Osteoblast (primary cell): ENCODE results near the gene CRY1. TPM values are rescaled to one million over a fixed set of nuclear protein-coding genes. Genes with fewer than 3 reads are reported as not detected.

Experiments
- DNase-seq: peaks from one replicate; pipeline ENCODE4 v3.0.0; 2011; ENCODE audit warnings: low spot score, mixed read lengths; ENCODE audit not compliant: insufficient read length; ENCODE audit errors: missing footprints
- H2AFZ ChIP-seq: 2 replicates; pipeline ENCODE4 v1.6.0; 2011; ENCODE audit warnings: mild to moderate bottlenecking, low read length
- H3K27ac ChIP-seq: 2 replicates; pipeline ENCODE4 v1.5.1; 2011; ENCODE audit warnings: mild to moderate bottlenecking, low read depth, low read length, moderate library complexity
- H3K27me3 ChIP-seq: 2 replicates; pipeline ENCODE4 v1.6.0; 2012; ENCODE audit warnings: mild to moderate bottlenecking, control low read depth, inconsistent platforms, low read length, moderate library complexity; ENCODE audit not compliant: insufficient read depth
- H3K36me3 ChIP-seq: 2 replicates; pipeline ENCODE4 v1.5.1; 2011; ENCODE audit warnings: mild to moderate bottlenecking, low read length, control low read depth, moderate library complexity; ENCODE audit not compliant: insufficient read depth
- H3K4me1 ChIP-seq: 2 replicates; pipeline ENCODE4 v1.5.1; 2011; ENCODE audit warnings: mild to moderate bottlenecking, low read length, control low read depth, moderate library complexity; ENCODE audit not compliant: insufficient read depth
- H3K4me2 ChIP-seq: 2 replicates; pipeline ENCODE4 v1.6.0; 2011; ENCODE audit warnings: mild to moderate bottlenecking, low read length; ENCODE audit not compliant: insufficient read depth
- H3K4me3 ChIP-seq: fragments of 200-600 bp; sonication (generic); 3 replicates; pipeline ENCODE4 v1.5.1; 2012; ENCODE audit warnings: mild to moderate bottlenecking, low read length, inconsistent platforms; ENCODE audit not compliant: insufficient read depth
- H3K79me2 ChIP-seq: 2 replicates; pipeline ENCODE4 v1.6.0; 2012; ENCODE audit warnings: mild to moderate bottlenecking, low read length, control low read depth, inconsistent platforms; ENCODE audit not compliant: insufficient read depth
- H3K9me3 ChIP-seq: 2 replicates; pipeline ENCODE4 v1.5.1; 2011; ENCODE audit warnings: low read depth, low read length, control low read depth
- H4K20me1 ChIP-seq: 2 replicates; pipeline ENCODE4 v1.6.0; 2012; ENCODE audit warnings: mild to moderate bottlenecking, low read length, control low read depth; ENCODE audit not compliant: insufficient read depth
- total RNA-seq: library from RNA; depleted of rRNA; stranded (reverse); fragments of >200 nt; gene quantifications from 2 replicates; pipeline ENCODE4 v1.2.3, GENCODE V29; 2012
- TF ChIP-seq, protein P1 (sequence below): IDR thresholded peaks from 2 replicates; pipeline ENCODE4 v1.5.1; 2011; ENCODE audit warnings: mild to moderate bottlenecking, low read depth, low read length, moderate library complexity; ENCODE audit errors: extremely low read depth

Gene CRY1
- total RNA-seq, 1 donor: 18.1 TPM

DNA sequence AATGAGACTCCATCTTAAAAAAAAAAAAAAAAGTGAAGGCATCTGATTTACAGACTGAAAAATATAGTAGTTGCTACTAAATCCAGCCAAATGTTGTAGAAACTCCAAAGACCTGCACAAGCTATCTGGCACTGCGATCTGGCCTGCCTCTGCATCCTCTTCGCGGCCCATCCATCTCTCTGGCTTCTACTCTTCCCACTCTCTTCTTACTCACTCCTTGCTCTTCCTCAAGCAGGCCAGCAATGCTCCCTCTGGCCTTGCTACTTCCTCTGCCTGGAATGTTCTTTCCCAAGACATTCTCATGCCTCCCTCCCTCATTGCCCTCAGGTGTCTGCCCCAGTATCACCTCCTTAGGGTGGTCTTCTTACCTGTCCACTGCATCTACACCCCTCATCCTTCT, 9.7 kb upstream of the CRY1 start:
- Histone ChIP-seq H3K9me3 (no peaks in the 10 kb centered on the region), H3K79me2 (no peaks in the 10 kb centered on the region), H3K4me3 (no peak overlapping the region), H2AFZ (peak overlapping the region; percentile 2), H3K27me3 (no peaks in the 10 kb centered on the region), H3K27ac (no peak overlapping the region), H3K36me3 (no peaks in the 10 kb centered on the region), H3K4me1 (no peaks in the 10 kb centered on the region), H4K20me1 (no peaks in the 10 kb centered on the region), H3K4me2 (no peak overlapping the region)
- no peak for DNase-seq
- TF ChIP-seq, protein P1, sequence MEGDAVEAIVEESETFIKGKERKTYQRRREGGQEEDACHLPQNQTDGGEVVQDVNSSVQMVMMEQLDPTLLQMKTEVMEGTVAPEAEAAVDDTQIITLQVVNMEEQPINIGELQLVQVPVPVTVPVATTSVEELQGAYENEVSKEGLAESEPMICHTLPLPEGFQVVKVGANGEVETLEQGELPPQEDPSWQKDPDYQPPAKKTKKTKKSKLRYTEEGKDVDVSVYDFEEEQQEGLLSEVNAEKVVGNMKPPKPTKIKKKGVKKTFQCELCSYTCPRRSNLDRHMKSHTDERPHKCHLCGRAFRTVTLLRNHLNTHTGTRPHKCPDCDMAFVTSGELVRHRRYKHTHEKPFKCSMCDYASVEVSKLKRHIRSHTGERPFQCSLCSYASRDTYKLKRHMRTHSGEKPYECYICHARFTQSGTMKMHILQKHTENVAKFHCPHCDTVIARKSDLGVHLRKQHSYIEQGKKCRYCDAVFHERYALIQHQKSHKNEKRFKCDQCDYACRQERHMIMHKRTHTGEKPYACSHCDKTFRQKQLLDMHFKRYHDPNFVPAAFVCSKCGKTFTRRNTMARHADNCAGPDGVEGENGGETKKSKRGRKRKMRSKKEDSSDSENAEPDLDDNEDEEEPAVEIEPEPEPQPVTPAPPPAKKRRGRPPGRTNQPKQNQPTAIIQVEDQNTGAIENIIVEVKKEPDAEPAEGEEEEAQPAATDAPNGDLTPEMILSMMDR: no peak

DNA sequence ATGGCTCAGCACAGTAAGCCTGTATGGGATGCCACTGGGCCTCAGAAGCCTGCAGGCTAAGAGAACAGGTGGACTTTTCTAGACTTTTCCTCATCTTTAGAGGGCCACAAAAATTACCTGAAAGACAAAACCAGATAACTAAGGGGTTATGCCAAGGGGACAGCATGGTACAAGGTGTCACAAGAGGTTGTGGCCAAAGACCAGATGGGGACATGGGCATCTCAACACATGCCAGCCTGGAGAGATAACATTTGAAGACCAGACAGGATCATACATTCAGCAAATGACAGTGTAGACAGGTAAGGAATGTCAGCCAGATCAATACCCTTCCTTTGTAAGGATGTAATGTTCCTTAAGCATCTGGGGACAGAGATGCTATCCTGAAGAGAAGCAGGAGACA, 8.9 kb upstream of the CRY1 start:
- Histone ChIP-seq H3K4me2 (no peak overlapping the region), H3K27me3 (no peaks in the 10 kb centered on the region), H3K36me3 (no peaks in the 10 kb centered on the region), H3K9me3 (no peaks in the 10 kb centered on the region), H3K4me1 (no peaks in the 10 kb centered on the region), H2AFZ (no peak overlapping the region), H3K27ac (no peak overlapping the region), H3K79me2 (no peaks in the 10 kb centered on the region), H4K20me1 (no peaks in the 10 kb centered on the region), H3K4me3 (no peak overlapping the region)
- DNase-seq: no peak
- TF ChIP-seq, protein P1: no peak

DNA sequence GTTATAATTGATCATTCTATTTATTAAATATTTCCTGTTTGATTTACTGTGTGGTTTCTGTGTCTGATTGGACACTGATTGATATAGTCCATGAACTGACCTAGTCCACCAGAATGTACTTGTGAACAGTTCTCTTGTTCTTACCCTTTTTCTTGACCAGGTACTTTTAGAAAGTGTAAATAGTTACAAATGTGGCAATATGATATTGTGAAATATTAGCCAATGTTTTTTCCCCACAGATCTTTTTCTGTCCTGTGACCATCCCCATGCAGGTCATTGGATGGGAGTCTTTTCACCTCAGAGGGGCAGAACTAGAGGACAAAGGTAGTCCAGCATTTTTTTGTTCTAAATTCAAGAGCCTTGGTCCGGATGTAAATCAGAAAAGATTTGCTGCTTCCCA, 8.3 kb upstream of the CRY1 start:
- Histone ChIP-seq H4K20me1 (no peaks in the 10 kb centered on the region), H3K4me2 (no peak overlapping the region), H3K79me2 (no peaks in the 10 kb centered on the region), H3K27ac (no peak overlapping the region), H3K36me3 (no peaks in the 10 kb centered on the region), H3K27me3 (no peaks in the 10 kb centered on the region), H3K4me3 (no peak overlapping the region), H2AFZ (no peak overlapping the region), H3K9me3 (no peaks in the 10 kb centered on the region), H3K4me1 (no peaks in the 10 kb centered on the region)
- TF ChIP-seq, protein P1: no peak
- no peak for DNase-seq

DNA sequence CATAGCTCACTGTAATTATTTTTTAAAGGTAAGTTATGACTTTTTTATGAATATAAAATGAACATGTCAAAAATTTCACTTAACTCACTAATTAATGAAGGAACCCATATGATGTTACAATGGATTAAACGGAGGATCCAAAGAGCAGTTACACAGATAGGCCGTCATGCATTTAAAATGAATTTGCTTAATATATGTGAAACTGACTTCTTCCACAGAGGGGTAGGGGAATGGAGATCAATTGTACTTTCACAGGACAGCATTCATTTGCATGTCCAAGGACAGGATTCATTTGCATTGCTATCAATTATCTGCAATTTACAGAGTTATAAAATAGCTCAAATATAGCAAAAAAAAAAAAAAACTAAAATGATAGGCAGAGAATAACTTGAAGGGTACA, 6.6 kb upstream of the CRY1 start:
- TF ChIP-seq, protein P1: no peak
- H3K9me3 ChIP-seq: no peaks in the 10 kb centered on the region
- no peak overlapping the region for H3K4me3 ChIP-seq
- H3K27me3 ChIP-seq: no peaks in the 10 kb centered on the region
- H3K79me2 ChIP-seq: no peaks in the 10 kb centered on the region
- no peak overlapping the region for H3K4me2 ChIP-seq
- H3K4me1 ChIP-seq: no peaks in the 10 kb centered on the region
- no peak for DNase-seq
- H4K20me1 ChIP-seq: no peaks in the 10 kb centered on the region
- H3K36me3 ChIP-seq: no peaks in the 10 kb centered on the region
- H3K27ac ChIP-seq: no peak overlapping the region
- H2AFZ ChIP-seq: no peak overlapping the region
